HL-60 (cell line): ENCODE results near the gene OXNAD1.

Source experiments
- DNase-seq, 2 experiments: peaks; one replicate each; pipeline ENCODE4 v3.0.0-alpha.2; 2010 to 2020; ENCODE audit warnings: low read depth in 1 of 2, low spot score in 1 of 2
- H3K27ac ChIP-seq: fragments of 250-450 bp; sonication (Bioruptor Pico); replicated peaks from 2 replicates; pipeline ENCODE4 v1.5.1; 2020; ENCODE audit warnings: mild to moderate bottlenecking, moderate library complexity
- H3K27me3 ChIP-seq: fragments of 250-450 bp; sonication (Bioruptor Pico); 2 replicates; pipeline ENCODE4 v1.5.1; 2021; ENCODE audit warnings: mild to moderate bottlenecking, moderate library complexity; ENCODE audit not compliant: insufficient read depth, poor library complexity, severe bottlenecking
- H3K4me3 ChIP-seq: replicated peaks from 2 replicates; pipeline ENCODE4 v1.5.1; 2011; ENCODE audit warnings: mild to moderate bottlenecking, control low read depth, low read length; ENCODE audit not compliant: insufficient read depth
- GABPA ChIP-seq: IDR thresholded peaks from 2 replicates; pipeline ENCODE4 v1.6.1; 2012; ENCODE audit warnings: low read depth
- POLR2AphosphoS5 ChIP-seq: IDR thresholded peaks from 2 replicates; pipeline ENCODE4 v1.6.1; 2012; ENCODE audit warnings: low read depth
- REST ChIP-seq: IDR thresholded peaks from 2 replicates; pipeline ENCODE4 v1.6.1; 2012; ENCODE audit warnings: low read depth; ENCODE audit not compliant: insufficient replicate concordance
- SPI1 ChIP-seq: IDR thresholded peaks from 2 replicates; pipeline ENCODE4 v1.6.1; 2012; ENCODE audit warnings: low read depth, mild to moderate bottlenecking, borderline replicate concordance
- TF ChIP-seq, protein P1 (sequence below): IDR thresholded peaks from one replicate; pipeline ENCODE4 v1.5.1; 2011; ENCODE audit warnings: low read length, control low read depth, inconsistent platforms; ENCODE audit not compliant: insufficient read depth

Gene OXNAD1

GRCh38 chr3:16301507-16301906 is 36.5 kb downstream of the OXNAD1 start:
- Histone ChIP-seq H3K27ac (no peak overlapping the region), H3K27me3 (no peaks in the 10 kb centered on the region), H3K4me3 (no peak overlapping the region)
- TF ChIP-seq POLR2AphosphoS5 (no peak), GABPA (no peak), REST (no peak), SPI1 (no peak)
- TF ChIP-seq, protein P1, sequence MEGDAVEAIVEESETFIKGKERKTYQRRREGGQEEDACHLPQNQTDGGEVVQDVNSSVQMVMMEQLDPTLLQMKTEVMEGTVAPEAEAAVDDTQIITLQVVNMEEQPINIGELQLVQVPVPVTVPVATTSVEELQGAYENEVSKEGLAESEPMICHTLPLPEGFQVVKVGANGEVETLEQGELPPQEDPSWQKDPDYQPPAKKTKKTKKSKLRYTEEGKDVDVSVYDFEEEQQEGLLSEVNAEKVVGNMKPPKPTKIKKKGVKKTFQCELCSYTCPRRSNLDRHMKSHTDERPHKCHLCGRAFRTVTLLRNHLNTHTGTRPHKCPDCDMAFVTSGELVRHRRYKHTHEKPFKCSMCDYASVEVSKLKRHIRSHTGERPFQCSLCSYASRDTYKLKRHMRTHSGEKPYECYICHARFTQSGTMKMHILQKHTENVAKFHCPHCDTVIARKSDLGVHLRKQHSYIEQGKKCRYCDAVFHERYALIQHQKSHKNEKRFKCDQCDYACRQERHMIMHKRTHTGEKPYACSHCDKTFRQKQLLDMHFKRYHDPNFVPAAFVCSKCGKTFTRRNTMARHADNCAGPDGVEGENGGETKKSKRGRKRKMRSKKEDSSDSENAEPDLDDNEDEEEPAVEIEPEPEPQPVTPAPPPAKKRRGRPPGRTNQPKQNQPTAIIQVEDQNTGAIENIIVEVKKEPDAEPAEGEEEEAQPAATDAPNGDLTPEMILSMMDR: no peak
- no peak for DNase-seq

DNA sequence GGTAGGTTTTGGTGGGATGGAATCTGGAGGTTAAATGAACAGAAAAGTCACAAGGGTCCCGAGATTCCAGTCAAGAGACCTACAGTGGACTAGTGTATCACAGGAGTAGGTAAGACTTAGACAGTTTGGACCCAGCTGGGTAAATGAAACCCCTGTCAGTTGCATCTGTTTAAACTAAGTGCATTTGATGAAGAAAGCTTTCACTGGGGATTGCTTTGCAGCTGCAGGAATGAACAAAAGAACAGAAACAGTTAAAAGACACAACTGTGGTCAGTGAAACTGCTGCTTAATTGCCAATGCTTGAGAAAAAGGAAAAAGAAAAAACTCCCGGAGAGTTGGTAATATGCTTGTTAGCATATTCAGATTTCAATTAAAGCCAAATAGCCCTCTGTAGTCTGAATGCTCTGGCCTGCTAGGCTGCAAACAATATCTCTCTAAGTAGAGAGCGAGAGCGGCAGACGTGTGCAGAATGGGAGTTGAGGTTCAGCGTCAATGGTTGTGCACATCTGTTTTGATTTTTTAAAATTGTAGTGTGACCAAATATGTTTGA is 37.1 kb downstream of the OXNAD1 start:
- Histone ChIP-seq H3K4me3 (no peak overlapping the region), H3K27ac (no peak overlapping the region), H3K27me3 (no peaks in the 10 kb centered on the region)
- TF ChIP-seq POLR2AphosphoS5 (no peak), SPI1 (no peak), REST (no peak), GABPA (no peak)
- TF ChIP-seq, protein P1: no peak
- no peak for DNase-seq

GRCh38 chr3:16303037-16303575 is 38.1 kb downstream of the OXNAD1 start:
- no peak overlapping the region for H3K4me3 ChIP-seq
- no peak for TF ChIP-seq REST
- no peak for TF ChIP-seq GABPA
- TF ChIP-seq, protein P1: no peak
- no peak for TF ChIP-seq POLR2AphosphoS5
- no peak for TF ChIP-seq SPI1

More at GRCh38 chr3:16303037-16303575, 38.1 kb downstream of the OXNAD1 start:
- no peak overlapping the region for H3K27ac ChIP-seq
- DNase-seq: no peak
- H3K27me3 ChIP-seq: no peaks in the 10 kb centered on the region
